HG02973 (cell line): ENCODE data around the gene CERCAM.
"Not testable (repeated sequence)": the region's sequence is repeated elsewhere in the genome, so short reads cannot be mapped to it uniquely, and the experiment has no call there.

ENCODE experiments used
- ATAC-seq: cut with Tn5 transposase; IDR thresholded peaks from one replicate; pipeline ENCODE4 v1.9.1; 2021; ENCODE audit warnings: moderate library complexity; ENCODE audit not compliant: unreplicated experiment

Gene CERCAM

DNA sequence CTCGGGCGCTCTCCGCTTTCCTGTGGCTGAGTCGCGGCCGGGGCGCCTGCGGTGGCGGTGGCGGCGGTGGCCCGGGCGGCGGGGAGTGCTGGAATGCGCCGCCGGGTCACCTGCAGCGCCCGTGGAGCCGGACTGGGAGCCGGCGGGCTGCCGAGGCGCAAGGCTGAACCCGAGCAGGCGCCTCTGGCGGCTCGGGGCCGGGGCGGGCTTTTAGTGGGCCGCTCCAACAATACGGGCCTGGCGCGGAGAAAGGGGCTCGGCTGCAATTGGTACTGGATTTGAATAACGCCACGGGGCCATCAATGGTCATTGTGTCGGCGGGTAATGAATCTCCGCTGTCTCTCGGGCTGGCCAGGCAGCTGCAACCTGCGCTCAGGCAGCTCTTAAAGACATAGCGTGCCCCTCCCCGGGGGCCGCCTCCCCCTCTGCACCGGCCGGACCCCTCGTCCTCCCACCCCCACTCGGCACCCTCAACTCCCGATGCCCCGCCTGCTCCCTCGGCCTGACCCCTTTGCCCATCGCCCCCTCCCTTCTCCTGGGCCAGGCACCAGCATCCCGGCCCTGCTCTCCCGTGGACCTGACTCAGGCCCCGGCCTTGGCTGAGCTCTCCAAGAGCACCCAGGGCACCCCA is 27.4 kb upstream of the CERCAM start:
- ATAC-seq, result no peak

GRCh38 chr9:128393970-128394369 is 26.7 kb upstream of the CERCAM start:
- no peak for ATAC-seq

DNA sequence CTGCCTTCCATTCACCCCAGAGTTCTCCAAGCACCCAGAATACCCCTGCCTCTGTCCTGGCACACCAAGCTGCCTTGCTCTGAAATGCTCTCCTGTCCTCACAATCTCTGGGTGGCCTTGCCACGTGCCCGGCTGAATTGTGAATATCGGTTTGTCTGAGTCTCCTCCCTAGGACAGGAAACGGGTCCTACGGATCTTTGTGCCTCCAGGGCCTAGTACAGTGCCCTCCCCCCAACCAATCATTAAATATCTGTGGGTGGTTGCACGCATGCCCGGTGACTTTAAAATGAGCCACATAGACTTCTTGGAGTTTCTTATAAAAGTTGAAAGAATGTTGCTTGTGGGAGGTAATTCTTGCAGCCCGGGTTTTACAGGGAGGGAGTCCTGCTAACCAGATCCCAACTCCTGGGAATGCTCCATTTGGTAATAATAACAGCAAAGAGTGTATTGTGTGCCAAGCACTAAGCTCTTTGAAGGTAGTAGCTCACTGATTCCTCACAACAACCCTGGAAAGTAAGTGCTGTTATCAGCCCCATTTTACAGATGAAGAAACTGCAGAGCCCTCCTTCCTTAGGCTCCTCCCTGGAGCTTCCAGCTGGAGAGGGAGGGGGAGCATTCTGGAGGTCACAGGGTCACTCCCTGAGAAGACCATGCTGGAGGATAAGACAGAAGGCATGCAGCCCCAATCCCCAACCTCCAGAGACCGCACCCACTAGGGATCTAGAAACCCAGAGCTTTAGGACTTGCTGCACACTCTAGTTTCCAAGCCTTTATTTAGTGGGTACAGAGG is 26.1 kb upstream of the CERCAM start:
- no peak for ATAC-seq

- no peak for ATAC-seq
These were observed 23.6 kb upstream of the CERCAM start for GRCh38 chr9:128396970-128397613.

- ATAC-seq, result no peak
These were observed 22.8 kb upstream of the CERCAM start for GRCh38 chr9:128397831-128398230.

GRCh38 chr9:128399861-128400260 is 20.8 kb upstream of the CERCAM start:
- no peak for ATAC-seq

DNA sequence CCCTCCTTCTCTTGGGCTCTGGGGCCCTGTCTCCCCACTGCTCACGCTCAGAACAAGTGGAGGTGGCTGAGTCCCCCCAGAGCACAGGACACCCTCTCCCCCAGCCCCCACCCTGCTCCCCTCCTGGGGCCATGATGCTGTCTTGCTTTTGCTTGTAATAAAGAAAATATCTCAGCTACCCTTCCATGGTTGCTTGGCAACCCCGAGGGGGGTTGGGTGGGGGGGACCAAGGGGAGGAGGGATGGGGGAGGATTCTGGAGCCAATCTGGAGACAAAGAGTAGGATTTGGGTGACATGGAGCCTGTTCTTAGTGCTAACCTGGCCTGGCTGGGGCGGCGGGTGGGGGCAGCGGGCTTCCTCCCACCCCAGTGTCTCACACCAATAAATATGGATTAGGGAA is 16.1 kb upstream of the CERCAM start:
- no peak for ATAC-seq

DNA sequence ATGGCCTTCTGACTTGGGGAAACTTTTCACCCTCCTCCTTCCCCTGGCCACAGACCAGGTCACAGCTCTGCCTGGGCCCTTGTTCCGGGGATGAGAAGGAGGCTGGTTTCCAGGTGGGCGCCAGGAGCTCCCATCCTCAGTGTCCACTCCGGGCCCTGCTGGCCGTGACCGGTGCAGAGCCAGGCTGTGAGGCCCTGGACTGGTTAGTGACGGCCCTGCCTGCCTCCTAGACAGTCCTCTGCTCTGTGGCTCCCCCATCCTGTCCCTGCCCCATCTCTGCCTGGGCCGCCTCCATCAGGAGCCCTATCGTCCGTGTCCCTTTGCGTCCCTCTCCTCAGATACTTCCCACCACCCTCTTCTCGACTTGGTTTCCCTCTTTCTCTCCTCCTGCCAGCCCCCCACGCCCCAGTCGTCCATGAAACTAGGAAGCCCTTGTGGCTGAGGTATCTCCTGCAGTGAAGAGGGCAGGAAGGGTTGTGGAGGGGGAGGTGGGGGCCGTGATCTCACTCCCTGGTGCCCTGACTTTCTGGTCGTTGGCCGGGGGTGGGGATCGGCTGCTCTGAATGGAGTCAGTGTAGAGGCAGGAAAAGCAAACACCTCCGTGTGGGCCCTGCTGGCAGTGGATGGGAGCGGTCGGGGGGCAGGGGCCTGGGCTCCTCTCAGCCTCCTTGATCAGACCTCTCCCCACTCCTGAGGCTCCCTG is 15.4 kb upstream of the CERCAM start:
- ATAC-seq, result no peak

- ATAC-seq, result no peak
These were observed 14.9 kb upstream of the CERCAM start for GRCh38 chr9:128405780-128406171.

GRCh38 chr9:128406848-128407391 is 13.7 kb upstream of the CERCAM start:
- ATAC-seq, result no peak

DNA sequence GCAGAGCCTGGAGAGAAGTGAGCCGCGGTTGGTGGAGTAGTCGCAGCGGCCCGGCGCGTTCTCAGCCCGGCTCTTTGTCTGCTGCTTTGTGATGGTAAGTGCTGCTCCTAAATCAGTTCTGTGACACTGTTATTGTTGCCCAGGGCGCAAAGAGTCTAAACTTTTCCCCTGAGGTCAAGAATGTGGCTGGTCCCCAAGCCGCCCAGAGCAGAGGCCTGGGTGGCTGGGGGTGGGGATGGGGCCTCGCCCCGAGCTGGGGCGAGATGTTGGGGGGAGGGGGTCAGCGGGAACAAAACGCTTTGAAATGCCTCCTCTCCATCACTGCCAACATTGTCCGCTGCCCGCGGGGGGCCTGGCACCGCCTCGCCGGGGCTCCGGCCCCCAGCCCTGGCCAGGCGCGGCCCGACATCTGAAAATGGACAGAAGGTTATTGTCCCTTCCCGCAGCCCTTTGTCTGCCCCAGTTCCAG is 11.7 kb upstream of the CERCAM start:
- ATAC-seq, result no peak

GRCh38 chr9:128409450-128409849 is 11.2 kb upstream of the CERCAM start:
- no peak for ATAC-seq

- no peak for ATAC-seq
These were observed 10.7 kb upstream of the CERCAM start for GRCh38 chr9:128409978-128410377.

GRCh38 chr9:128411364-128412119 is 9.1 kb upstream of the CERCAM start:
- no peak for ATAC-seq

- ATAC-seq, result no peak
These were observed 8.4 kb upstream of the CERCAM start for GRCh38 chr9:128412120-128412790.

DNA sequence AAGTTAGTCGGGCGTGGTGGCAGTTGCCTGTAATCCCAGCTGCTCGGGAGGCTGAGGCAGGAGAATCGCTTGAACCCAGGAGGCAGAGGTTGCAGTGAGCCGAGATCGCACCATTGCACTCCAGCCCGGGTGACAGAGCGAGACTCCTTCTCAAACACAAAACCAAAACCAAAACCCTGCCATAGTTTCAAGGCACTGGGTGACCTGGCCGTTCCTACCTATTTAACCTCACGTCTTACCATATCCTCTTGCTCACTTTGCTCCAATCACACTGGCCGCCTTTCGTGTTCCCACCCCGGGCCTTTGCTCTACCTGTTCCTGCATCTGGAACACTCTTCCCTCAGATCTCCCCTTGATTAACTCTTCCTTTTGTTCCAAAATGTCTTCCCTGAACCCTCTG is 6.9 kb upstream of the CERCAM start:
- ATAC-seq, result not testable (repeated sequence)

- ATAC-seq, result no peak
These were observed 6.2 kb upstream of the CERCAM start for GRCh38 chr9:128414461-128414860.

DNA sequence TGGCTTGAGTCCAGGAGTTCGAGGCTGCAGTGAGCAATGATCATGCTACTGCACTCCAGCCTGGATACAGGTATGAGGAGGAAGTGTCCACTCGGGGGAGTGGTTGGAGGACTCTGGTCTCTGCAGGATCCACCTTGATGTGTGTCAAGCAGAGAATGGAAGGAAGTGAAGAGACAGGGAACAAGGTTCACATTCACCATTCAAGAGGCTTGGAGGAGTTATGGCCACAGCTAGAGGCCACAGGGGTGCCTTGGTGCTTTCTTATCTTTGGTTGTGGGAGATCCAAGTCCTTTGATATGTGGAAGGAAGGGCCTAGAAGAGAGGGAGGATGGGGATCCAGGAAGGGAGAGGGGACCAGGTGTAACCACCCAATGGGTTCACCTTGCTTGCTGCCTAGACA is 5.4 kb upstream of the CERCAM start:
- ATAC-seq, result no peak

- no peak for ATAC-seq
These were observed 4.6 kb upstream of the CERCAM start for GRCh38 chr9:128416014-128416413.
